Cardiac septum (tissue), 1 donor: ENCODE results near the gene GNAS. TPM values are rescaled to one million over a fixed set of nuclear protein-coding genes. Genes with fewer than 3 reads are reported as not detected.
"Not testable (repeated sequence)": the region's sequence is repeated elsewhere in the genome, so short reads cannot be mapped to it uniquely, and the experiment has no call there.

Source experiments
- DNase-seq: peaks from one replicate; pipeline ENCODE4 v3.0.0-alpha.2; 2020; ENCODE audit warnings: low spot score
- intact Hi-C: fragments of 100-400 bp; cut with DNase I; formaldehyde crosslinking; loops from one replicate; pipeline ENCODE4 v1.14.0; 2022
- total RNA-seq: library from RNA; stranded (reverse); fragmentation: NEBNext Ultra II Directional; extraction: Animal tissue kit (Norgen Biotek cat#: 25700); gene quantifications from one replicate; pipeline ENCODE4 v1.2.1, GENCODE V29; 2021
- donor health status: DM: no; HTN: no; CAD: no.

GNAS gene
- total RNA-seq, 1 donor from 2014 or later = 1,579 TPM

DNA sequence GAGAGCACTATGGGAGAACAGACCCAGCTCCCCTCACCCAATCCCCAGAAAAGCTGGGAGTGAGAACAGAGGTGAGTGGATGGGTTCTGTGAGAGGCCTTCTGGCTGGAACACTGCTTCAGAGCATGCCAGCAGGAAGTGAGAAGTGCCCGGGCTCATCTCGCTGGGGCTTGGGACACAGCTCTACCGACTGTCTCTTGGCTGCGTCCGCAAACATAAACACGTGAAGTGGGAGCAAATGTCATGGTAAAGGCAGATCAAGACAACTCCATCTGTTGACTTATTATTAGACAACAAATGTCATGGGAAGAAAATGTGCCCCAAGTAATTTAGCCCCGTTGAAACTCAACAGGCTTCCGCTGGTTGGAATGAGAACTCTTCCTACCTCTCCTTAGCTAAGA lies 27.7 kb upstream of the GNAS start:
- no peak for DNase-seq
- intact Hi-C loops = no loop called here

DNA sequence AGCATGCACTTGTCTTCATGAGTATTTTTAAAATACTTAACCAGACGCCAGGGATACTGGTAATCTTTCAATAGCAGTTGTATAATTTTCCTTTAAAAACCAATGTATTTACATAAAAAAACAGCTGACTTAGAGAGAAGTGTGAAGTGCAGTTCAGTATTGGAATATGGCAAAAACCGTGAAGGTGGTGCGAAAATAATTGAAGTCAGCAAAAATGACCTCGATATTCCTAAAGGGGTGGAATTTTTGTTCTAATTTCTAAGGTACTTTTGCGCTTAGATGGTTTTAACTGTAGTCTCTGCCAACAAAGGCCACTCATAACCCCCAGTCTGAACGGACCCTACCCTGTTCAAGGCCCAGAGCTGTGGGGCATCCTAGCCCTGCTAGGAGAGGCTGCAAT lies 27.1 kb upstream of the GNAS start:
- intact Hi-C loops = no loop called here

DNA sequence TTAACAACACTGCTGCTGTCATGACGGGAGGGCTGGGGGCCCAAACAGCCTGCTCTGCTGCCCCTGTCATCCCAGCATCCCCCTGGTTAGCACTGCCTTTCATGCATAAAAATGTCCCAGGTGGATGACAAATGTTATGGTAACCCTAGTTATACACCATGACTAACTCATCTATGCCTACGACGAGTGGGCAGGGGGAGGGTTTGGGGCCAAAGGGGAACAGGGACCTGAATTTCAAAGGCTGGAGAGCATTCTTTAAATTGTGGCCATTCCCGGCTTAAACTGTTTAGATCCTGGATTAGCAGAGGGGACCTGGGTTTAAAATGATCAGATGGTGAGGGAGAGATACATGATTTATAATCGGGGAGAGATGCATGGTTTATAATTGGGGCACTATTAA lies 26.2 kb upstream of the GNAS start:
- intact Hi-C loops = no loop called here

More for the DNA sequence above, 27.1 kb upstream of the GNAS start:
- no peak for DNase-seq

DNA sequence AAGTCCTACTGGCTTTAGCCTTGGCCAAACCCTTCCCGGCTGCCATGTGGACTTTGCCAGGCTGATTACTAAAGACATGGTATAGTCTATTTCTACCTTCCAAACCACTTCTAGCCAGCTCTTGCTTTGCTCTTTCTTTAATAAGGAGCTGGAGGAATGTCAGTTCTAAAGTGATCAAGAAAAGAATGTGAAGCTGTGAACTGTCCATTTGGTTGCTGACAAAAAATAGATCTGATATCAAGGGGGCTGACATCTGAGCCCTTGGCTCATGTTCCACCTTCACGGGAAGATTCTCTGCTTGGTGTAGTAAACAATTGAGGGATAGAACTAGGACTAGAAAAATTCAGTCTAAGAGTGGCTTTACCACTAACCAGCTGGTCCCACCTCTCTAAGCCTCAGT lies 24.4 kb upstream of the GNAS start:
- no peak for DNase-seq
- intact Hi-C loops = no loop called here

More for the DNA sequence above, 26.2 kb upstream of the GNAS start:
- no peak for DNase-seq

DNA sequence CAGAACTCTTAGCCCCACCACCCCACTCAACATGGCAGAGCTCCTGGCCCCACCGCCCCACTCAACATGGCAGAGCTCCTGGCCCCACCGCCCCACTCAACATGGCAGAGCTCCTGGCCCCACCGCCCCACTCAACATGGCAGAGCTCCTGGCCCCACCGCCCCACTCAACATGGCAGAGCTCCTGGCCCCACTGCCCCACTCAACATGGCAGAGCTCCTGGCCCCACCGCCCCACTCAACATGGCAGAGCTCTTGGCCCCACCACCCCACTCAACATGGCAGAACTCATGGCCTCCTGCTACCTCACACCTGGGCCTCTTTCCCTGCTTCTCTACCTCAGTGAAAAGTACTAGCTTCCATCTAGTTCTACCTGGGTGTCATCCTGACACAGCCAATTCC lies 23.7 kb upstream of the GNAS start:
- intact Hi-C loops, DNase-seq: not testable (repeated sequence)

DNA sequence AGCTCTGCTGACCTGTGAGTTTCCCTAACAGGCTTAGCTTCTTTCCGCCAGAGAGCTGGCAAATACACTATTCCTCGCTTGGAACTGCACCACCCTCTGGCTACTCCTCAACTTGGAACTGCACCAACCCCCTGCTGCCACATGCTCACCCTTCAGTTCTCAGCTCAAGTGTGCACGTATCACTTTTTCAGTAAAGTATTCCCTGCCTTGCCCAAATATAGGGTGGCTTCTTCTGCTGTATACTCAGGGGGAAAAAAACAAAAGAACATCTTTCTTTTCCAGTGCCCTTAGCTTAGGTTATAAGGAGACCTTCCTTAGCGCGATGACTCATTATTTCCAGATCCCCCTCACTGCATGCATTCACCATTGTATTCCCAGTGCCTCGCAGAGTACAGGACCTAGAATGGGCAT lies 23.0 kb upstream of the GNAS start:
- no peak for DNase-seq
- intact Hi-C loops = no loop called here

DNA sequence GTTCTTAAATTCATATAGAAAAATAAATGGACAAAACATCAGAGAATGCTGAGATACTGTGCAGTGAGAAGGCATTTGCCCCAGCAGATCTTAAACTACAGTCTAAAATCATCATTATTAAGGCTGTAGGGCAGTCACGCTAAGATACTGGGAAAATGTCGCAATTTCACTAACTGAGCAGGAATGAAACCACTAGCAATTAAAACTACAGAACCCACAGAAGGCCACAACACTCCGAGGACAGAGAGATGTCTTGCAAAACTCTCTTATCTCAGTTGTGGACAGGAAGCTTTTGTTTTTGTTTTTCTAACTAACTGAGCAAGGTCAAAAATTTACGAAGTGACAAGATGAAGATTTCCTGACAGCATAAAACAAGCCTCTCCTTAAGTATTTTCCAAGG lies 20.1 kb upstream of the GNAS start:
- intact Hi-C loops = no loop called here
- no peak for DNase-seq

DNA sequence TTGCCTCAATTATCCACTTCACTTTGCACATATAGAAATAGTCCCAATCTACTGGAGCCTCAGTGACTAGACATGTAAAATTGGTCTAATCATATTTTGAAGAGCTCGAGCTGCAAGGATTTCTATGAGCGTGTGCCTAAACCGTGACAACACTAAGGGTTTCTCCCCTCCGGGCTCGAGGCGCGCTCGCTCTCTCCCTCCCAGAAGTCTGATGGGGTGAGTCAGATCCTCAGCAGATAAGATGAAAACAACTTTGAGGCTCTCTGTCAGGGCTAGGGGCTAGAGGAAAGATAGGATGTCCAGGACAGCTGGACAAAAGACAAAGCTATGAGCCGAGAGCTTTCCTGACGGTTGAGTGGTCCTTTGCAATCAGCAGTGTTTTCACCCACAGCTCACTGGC lies 18.6 kb upstream of the GNAS start:
- no peak for DNase-seq
- intact Hi-C loops = no loop called here

DNA sequence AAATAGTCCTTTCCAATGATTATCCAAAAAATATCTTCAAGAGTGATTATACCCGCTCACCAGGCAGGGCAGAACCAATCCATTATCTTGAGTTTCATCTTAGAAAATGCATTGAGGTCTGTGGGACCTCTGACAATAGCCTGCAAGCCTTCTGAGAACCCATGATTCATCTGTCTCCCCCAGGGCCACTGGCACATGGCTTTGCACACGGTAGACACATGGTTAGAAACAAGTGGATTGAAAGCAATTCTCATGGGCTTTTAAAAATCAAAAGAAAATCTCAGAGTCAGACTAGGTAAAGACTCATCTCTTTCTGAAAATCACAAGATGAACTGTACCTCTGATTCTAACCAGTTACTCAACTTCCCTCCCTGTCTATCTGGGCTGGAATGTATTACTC lies 17.3 kb upstream of the GNAS start:
- DNase-seq = no peak
- intact Hi-C loops = no loop called here

DNA sequence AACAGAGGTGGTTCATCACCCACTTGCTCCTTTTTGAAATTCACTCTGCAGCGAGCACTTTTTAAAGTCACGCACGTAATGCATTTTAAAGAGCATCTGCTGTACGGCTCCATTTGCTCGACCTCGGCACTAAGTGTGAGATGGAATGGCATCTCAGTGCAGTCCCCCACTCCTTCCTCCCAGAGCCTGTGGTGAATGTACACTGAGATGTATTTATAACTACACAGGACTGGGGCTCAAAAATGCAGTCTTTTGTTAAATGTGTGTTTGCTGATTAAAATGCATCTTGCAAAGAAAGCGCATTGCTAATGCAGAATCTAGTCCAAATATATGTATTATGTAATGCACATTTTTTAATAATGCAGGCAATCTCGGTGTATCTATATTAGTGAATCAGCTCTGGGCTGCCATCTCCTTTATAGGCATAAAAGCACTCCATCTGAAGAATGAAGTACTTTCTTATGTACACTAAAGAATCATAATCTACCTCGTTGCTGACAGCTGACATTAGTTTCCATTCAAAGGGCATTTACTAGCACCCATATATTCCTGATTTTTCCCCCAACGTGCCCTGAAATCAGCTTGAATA lies 15.8 kb upstream of the GNAS start:
- no peak for DNase-seq
- intact Hi-C loops = no loop called here

DNA sequence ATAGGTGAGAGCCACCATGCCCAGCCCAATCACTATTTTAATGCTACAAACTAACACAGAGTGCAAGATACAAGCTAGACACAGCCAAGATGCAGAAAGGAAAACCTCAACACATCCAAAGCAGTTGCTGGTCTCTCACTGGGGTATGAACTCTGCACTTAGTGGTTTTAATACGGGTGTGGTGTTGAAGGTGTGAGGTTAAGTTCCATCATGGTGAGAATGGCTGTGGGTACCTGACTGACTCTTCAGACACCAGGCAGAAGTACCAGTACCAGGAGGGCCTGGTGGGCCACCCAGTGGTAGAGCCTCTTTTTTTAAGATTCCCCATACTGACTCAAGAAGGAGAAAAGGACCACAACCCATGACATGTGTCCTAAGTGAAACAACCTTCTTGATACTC lies 14.8 kb upstream of the GNAS start:
- intact Hi-C loops = no loop called here
- DNase-seq = no peak

DNA sequence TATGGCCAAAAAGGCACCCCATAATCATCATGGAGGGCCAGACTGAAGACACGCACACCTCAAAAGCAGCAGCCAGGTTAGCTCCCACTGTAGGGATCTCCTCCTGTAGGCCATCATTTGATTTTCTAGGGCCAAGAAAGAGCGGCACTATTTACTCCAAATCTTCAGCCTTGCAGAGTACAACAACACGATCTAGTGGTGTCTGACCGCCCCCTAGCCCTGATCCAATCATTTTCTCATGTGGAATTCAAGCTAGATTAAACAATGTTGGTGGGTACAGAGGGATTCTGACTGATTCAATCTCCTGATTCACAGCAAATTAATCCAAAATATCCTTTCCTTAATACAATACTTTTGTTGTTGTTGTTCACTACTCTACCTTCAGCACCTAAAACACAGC lies 14.3 kb upstream of the GNAS start:
- no peak for DNase-seq
- intact Hi-C loops = no loop called here

DNA sequence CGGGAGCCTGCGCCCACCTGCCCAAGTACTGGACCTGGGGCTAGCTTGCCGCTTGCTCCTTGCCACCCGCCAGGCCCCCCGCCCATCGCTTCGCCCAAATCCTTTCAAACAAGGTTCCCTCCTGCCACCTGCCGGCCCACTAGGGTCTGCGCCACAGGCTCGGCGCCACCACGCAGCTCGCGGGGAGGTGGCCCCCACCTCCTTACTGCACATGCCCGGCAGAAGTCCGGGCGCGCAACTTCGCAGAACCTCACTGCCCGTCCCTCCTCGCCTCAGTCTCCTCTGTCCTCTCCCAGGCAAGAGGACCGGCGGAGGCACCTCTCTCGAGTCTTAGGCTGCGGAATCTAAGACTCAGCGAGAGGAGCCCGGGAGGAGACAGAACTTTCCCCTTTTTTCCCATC lies 13.0 kb upstream of the GNAS start:
- no peak for DNase-seq
- intact Hi-C loops = no loop called here

DNA sequence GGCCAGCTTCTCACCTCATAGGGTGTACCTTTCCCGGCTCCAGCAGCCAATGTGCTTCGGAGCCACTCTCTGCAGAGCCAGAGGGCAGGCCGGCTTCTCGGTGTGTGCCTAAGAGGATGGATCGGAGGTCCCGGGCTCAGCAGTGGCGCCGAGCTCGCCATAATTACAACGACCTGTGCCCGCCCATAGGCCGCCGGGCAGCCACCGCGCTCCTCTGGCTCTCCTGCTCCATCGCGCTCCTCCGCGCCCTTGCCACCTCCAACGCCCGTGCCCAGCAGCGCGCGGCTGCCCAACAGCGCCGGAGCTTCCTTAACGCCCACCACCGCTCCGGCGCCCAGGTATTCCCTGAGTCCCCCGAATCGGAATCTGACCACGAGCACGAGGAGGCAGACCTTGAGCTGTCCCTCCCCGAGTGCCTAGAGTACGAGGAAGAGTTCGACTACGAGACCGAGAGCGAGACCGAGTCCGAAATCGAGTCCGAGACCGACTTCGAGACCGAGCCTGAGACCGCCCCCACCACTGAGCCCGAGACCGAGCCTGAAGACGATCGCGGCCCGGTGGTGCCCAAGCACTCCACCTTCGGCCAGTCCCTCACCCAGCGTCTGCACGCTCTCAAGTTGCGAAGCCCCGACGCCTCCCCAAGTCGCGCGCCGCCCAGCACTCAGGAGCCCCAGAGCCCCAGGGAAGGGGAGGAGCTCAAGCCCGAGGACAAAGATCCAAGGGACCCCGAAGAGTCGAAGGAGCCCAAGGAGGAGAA lies 12.3 kb upstream of the GNAS start:
- no peak for DNase-seq
- intact Hi-C loops = no loop called here

DNA sequence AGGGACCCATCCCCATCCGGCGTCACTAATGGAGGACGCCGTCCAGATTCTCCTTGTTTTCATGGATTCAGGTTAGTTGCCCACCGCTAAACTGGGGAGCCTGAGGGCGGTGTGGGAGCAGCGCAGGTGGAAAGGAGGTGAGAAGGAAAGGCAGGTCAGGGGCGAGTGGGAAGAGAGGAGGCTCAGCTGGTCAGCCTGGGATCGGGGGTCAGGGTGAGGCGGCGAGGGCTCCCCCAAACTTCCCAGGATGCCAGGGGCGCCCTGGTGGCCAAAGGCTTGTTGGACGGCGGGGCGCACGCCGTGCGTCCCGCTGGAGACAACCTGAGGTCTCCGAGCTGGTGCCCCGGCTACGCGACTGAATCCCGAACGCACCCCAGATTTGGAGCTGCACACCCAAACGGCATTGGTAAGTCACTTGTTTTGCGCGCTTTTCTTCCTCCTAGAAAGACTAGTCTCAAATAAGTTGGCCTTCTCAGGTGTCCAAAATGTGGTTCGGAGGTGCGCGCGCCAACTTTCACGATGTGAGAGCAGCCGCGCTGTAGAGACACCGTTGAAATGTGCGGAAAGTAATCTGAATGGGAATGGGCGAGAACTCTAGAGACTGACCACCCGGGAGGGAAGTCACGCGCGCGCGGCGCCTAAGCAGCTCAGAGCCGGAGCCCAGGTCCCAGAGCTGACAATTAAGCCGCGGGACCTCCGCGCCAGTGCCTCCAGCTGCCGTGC lies 11.5 kb upstream of the GNAS start:
- no peak for DNase-seq
- intact Hi-C loops = no loop called here

DNA sequence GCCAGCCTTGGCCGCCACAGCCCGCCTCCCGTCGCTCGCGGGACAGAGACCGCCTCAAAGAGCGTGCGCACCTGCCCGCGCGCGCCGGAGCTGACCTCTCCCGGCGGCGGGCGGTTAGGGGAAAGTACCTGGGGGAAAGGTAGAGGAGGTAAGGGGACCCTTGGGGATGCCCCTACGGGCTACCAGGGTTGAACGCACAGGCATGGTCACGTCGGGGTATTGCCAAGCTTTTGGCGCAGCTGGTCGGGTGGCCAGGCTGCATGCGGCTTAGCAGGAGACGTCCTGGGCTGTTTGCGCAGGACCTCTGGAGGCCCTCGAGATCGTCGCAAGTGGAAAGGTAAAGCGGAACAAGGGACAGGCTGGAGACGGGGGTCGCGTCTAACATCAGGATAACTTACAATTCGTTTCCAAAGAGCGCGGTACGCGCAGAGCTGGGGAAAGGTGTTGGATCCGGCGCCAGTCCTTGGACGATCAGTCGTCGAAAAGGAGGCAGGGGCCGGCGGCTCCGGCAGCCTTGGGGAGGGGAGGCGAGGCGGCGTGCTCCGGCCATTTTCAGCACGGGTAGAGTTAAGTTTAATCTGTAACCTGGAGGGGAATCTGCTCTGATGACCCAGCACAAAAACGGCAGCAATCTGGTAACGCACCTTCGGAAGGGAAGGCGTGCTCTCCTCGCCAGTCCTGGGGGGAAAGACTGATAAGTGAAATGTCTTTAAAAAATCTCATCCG lies 10.8 kb upstream of the GNAS start:
- no peak for DNase-seq
- intact Hi-C loops = no loop called here

DNA sequence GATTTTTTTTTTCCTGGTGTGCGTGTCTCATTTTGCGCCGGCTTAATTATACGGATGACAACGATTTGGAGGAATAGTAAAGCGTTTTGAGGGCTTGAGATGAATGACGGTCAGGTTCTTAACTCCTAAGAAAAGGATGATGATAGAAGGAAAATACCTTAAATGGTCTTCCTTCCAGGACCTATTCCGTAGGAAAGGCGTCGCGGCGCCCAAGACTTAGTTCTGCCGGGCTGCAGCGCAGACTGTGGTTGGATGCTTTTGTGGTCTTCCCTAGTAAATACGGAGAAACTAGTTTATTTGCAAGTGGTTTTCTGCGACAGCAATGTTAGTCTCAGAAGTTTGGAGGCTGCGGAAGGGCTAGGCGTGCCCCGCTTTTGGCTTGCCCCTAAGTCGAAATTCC lies 10.2 kb upstream of the GNAS start:
- DNase-seq = no peak
- intact Hi-C loops = no loop called here

DNA sequence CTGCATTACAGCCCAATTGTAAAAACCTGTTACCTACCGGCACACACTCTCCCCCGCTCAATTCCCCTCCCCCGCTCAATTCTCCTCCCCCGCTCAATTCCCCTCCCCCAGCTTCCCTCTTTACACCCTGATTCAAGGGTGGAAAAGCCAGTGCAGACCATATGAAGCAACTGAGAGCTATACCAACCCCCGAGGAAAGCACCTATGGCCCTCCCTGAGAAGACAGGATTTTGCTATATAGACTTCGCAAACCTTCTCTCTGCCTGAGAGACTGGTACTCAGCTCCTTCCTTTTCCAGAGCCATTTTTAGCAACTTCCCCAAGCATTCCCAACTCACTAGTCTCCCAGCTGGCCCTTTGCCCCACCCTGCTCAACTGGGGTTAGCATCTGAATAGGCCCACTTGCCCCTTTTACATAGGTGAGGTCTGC lies 9.4 kb upstream of the GNAS start:
- no peak for DNase-seq
- intact Hi-C loops = no loop called here

DNA sequence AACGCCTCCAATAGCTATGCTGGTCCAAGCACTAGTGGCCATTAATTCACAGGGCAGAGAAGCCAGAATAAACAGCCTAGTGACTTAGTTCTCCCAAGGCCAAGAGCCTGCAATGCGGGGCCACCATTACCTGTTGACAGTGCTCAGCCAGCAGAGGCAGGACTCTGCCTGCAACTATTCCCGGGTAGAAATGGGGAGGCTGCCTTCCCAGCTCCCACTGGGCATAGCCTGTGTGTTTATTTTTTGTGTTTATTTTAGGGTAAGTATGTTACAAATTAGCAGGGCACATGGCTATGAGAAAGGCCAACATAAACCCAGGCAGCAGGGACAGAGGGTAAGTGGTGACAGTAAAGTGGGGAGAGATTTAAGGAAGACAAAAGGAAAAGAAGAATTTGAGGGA lies 6.8 kb upstream of the GNAS start:
- intact Hi-C loops = no loop called here

DNA sequence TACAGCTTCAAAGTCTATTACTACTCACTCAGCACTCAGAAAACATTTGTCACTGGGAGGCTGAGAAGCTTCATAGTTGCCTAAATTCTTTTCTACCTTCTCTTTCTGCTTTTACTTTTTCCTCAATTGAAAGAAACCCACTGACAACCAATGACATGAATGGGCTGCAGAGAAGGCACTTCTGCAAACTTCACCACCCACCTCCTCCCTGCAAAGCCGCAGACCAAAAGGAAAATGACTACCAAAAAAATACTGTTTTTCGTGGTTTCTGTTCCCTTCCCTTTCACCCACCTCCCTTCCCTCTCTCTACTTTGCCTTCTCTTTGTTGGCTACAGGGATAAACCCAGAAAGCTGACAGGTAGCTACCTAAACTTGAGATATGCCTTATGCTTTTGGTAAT lies 5.1 kb upstream of the GNAS start:
- intact Hi-C loops = no loop called here
- DNase-seq = no peak

More for the DNA sequence above, 6.8 kb upstream of the GNAS start:
- no peak for DNase-seq
